BLaER1 treated with 17β-estradiol and CSF1 and Interleukin-3, amounts not matched to agents 10 nM and 100 nM (cell line): ENCODE data around the gene RNU4-1.
"Not testable (repeated sequence)": the region's sequence is repeated elsewhere in the genome, so short reads cannot be mapped to it uniquely, and the experiment has no call there.

Experiments used
- H3K27ac ChIP-seq, 11 experiments: shearing (Covaris generic); formaldehyde crosslinking; 2 replicates each; pipeline ENCODE4 v1.8.1; 2022
- H3K27me3 ChIP-seq, 11 experiments: shearing (Covaris generic); formaldehyde crosslinking; 2 replicates each; pipeline ENCODE4 v1.8.1; 2022
- H3K36me3 ChIP-seq, 11 experiments: shearing (Covaris generic); formaldehyde crosslinking; 2 replicates each; pipeline ENCODE4 v1.8.1; 2022
- H3K4me1 ChIP-seq, 10 experiments: shearing (Covaris generic); formaldehyde crosslinking; 2 replicates each; pipeline ENCODE4 v1.8.1; 2022
- H3K4me2 ChIP-seq, 11 experiments: shearing (Covaris generic); formaldehyde crosslinking; 2 replicates each; pipeline ENCODE4 v1.8.1; 2022
- H3K4me3 ChIP-seq, 10 experiments: shearing (Covaris generic); formaldehyde crosslinking; 2 replicates each; pipeline ENCODE4 v1.8.1; 2022
- H3K9ac ChIP-seq, 11 experiments: shearing (Covaris generic); formaldehyde crosslinking; 2 replicates each; pipeline ENCODE4 v1.8.1; 2022
- H3K9me3 ChIP-seq, 11 experiments: shearing (Covaris generic); formaldehyde crosslinking; replicated peaks in 1 of 11; 2 replicates each; pipeline ENCODE4 v1.8.1; 2022
- H4K20me1 ChIP-seq, 11 experiments: shearing (Covaris generic); formaldehyde crosslinking; 2 replicates each; pipeline ENCODE4 v1.8.1; 2022
- Cebpa-rat ChIP-seq, 11 experiments: shearing (Covaris generic); IDR thresholded peaks; 2 replicates each; pipeline ENCODE4 v1.8.1; 2022

Gene RNU4-1

GRCh38 chr12:120247183-120247582 is 45.9 kb downstream of the RNU4-1 start:
- Histone ChIP-seq H3K4me2 (peak overlapping the region in 4 of 11 experiments; percentile 57 to 100 (median 78); a peak in 4 of 22 replicates), H3K27me3 (peaks cover 0 to 33% (median 0%) of the 10 kb centered on the region in 11 experiments; a peak in 7 of 22 replicates), H3K27ac (no peak overlapping the region), H3K4me3 (no peak overlapping the region), H3K36me3 (peaks cover 0 to 43% (median 0%) of the 10 kb centered on the region in 11 experiments; a peak in 8 of 22 replicates), H3K9ac (peak overlapping the region in 1 of 11 experiments; percentile 8; a peak in 1 of 22 replicates), H3K4me1 (peaks cover 27 to 88% (median 46%) of the 10 kb centered on the region in 10 experiments), H4K20me1 (peaks cover 45 to 97% (median 85%) of the 10 kb centered on the region in 11 experiments), H3K9me3 (no peaks in the 10 kb centered on the region)
- no peak for TF ChIP-seq Cebpa-rat (IDR thresholded peaks at IDR 0.05)

GRCh38 chr12:120246705-120247104 is 46.3 kb downstream of the RNU4-1 start:
- peaks cover 0 to 33% (median 0%) of the 10 kb centered on the region in 11 experiments; a peak in 7 of 22 replicates for H3K27me3 ChIP-seq
- not testable (repeated sequence) for H3K9me3 ChIP-seq, H3K4me3 ChIP-seq, H3K27ac ChIP-seq
- peak overlapping the region in 1 of 11 experiments; percentile 8; a peak in 1 of 22 replicates for H3K9ac ChIP-seq
- peaks cover 0 to 47% (median 0%) of the 10 kb centered on the region in 11 experiments; a peak in 9 of 22 replicates for H3K36me3 ChIP-seq
- H3K4me1 ChIP-seq, result peaks cover 27 to 88% (median 46%) of the 10 kb centered on the region in 10 experiments
- peaks cover 50 to 97% (median 88%) of the 10 kb centered on the region in 11 experiments for H4K20me1 ChIP-seq
- H3K4me2 ChIP-seq, result peak overlapping the region in 3 of 11 experiments; percentile 3 to 100 (median 78); a peak in 3 of 22 replicates
